ENCODE measurements around the gene PRMT7.
A peak's percentile ranks its signal among the peaks of the same experiment; 100 is the strongest.

PRMT7 gene

DNA sequence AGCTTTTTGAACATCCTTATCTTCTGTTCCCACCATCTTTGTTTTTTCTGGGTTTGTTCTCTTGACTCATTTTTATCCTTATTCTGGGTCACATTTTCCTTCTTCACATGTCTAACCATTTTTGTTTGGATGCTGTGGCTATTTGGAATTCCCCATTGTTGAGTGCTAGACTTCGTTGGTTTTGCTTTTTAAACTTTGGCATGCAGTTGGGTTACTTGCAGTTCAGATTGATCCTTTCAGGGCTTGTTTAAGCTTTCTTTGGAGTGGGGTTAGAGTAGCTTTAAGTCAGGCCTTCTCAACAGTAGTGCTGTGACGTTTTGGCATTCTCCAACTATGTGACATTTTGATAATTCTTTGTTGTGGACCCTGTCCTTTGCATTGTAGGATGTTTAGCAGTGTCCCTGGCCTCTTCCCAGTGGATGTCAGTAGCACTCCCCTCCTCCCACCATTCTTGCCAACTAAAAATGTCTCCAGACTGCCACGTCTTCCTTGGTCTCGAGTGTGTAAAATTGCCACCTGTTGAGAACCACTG, 21.1 kb downstream of the PRMT7 start:
- Histone ChIP-seq H3K9ac (ENCODE audit: low read length) (no peak overlapping the region), H3K4ac (ENCODE audit: low read depth, low read length) (no peak overlapping the region), H2BK120ac (ENCODE audit: low read depth, low read length) (no peak overlapping the region), H3K4me2 (ENCODE audit: low read length) (no peak overlapping the region), H3K27me3 (ENCODE audit: insufficient read depth, low read length, poor library complexity) (no peaks in the 10 kb centered on the region), H3K4me1 (ENCODE audit: control insufficient read depth, low read depth, low read length) (no peaks in the 10 kb centered on the region), H2AK5ac (ENCODE audit: low read length) (no peak overlapping the region), H4K8ac (ENCODE audit: low read depth, low read length) (no peak overlapping the region), H3K27ac (ENCODE audit: low read depth, low read length) (peak overlapping the region; percentile 33), H2BK15ac (replicated peaks; ENCODE audit: low read depth) (no peak overlapping the region), H2BK5ac (ENCODE audit: low read length) (no peak overlapping the region), H3K79me2 (ENCODE audit: control insufficient read depth, insufficient read depth, low read length) (no peaks in the 10 kb centered on the region), H3K4me3 (ENCODE audit: low read length) (no peak overlapping the region), H3K79me1 (ENCODE audit: low read length) (no peaks in the 10 kb centered on the region), H3K23ac (ENCODE audit: low read length) (no peak overlapping the region), H3K18ac (ENCODE audit: low read length) (no peak overlapping the region), H3K36me3 (ENCODE audit: control insufficient read depth, insufficient read depth, low read length) (no peaks in the 10 kb centered on the region), H4K5ac (ENCODE audit: low read length) (no peak overlapping the region), H3K56ac (ENCODE audit: low read length) (no peak overlapping the region)
- no CpG with 5 or more reads among the region's 4 CpGs for WGBS (ENCODE audit: extremely low coverage, insufficient coverage, low lambda C conversion rate)
- DNase-seq: no peak

DNA sequence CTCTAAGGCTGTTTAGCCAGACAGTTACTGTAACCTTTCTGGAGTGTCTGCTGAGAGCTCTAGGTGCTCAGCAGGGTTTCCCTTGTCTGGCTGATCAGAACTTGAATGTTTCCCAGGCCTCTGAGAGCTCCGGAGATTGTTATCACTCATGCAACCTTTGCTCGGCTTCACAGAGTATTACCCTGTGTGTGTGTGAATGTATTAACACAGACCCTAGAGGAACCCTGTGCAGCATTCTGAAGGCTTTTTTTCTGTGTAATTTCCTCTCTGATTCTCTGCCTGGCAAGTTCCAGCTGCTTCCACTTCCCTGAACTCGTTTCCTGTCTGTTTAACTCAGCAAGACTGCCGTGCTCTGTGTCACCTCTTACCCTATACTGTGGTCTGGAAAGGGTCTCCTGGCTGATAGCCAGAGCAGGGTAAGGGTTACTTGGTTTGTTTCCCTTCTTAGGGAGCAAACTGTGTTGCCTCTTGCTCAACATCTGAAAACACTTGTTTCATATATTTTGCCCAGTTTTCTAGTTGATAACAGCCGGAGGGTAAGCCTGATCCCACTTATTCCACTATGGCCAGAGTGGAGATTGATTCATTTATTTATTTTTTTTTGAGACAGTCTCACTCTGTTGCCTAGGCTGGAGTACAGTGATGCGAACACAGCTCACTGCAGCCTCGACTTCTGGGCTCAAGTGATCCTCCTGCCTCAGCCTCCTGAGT, 21.7 kb downstream of the PRMT7 start:
- no peak overlapping the region for H2BK120ac ChIP-seq (ENCODE audit: low read depth, low read length)
- H2BK5ac ChIP-seq (ENCODE audit: low read length): no peak overlapping the region
- no peak overlapping the region for H4K8ac ChIP-seq (ENCODE audit: low read depth, low read length)
- no peaks in the 10 kb centered on the region for H3K79me1 ChIP-seq (ENCODE audit: low read length)
- no peak overlapping the region for H3K4me3 ChIP-seq (ENCODE audit: low read length)
- H3K9ac ChIP-seq (ENCODE audit: low read length): no peak overlapping the region
- H3K4ac ChIP-seq (ENCODE audit: low read depth, low read length): no peak overlapping the region
- H2BK15ac ChIP-seq (replicated peaks; ENCODE audit: low read depth): no peak overlapping the region
- H3K79me2 ChIP-seq (ENCODE audit: control insufficient read depth, insufficient read depth, low read length): no peaks in the 10 kb centered on the region
- H3K36me3 ChIP-seq (ENCODE audit: control insufficient read depth, insufficient read depth, low read length): no peaks in the 10 kb centered on the region
- H2AK5ac ChIP-seq (ENCODE audit: low read length): no peak overlapping the region
- H3K27me3 ChIP-seq (ENCODE audit: insufficient read depth, low read length, poor library complexity): no peaks in the 10 kb centered on the region
- no peaks in the 10 kb centered on the region for H3K4me1 ChIP-seq (ENCODE audit: control insufficient read depth, low read depth, low read length)
- WGBS (ENCODE audit: extremely low coverage, insufficient coverage, low lambda C conversion rate): no CpG with 5 or more reads among the region's 7 CpGs
- H3K27ac ChIP-seq (ENCODE audit: low read depth, low read length): peak overlapping the region; percentile 33
- no peak overlapping the region for H4K5ac ChIP-seq (ENCODE audit: low read length)
- peak; percentile 43 for DNase-seq
- H3K23ac ChIP-seq (ENCODE audit: low read length): no peak overlapping the region
- H3K56ac ChIP-seq (ENCODE audit: low read length): no peak overlapping the region
- H3K4me2 ChIP-seq (ENCODE audit: low read length): no peak overlapping the region
- H3K18ac ChIP-seq (ENCODE audit: low read length): no peak overlapping the region

DNA sequence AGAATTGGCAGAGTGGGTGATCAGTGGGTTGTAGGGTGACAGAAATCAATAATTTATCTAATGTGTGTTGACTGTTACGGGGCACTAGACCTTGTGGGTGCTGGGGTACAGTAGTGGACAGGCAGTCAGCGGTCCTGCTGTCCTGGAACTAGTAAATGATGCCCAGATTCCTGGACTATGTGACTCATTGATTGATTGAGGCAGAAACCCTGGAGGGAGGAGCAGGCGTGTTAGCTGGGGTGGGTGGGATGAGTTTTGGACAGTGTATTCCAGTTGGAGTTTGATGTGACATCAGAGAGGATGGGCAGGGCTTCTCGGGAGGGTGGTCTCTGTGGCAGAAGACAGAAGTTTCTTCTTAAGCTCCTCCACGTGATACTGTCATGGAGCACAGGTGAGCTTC, 24.4 kb downstream of the PRMT7 start:
- Histone ChIP-seq H3K23ac (ENCODE audit: low read length) (no peak overlapping the region), H2BK5ac (ENCODE audit: low read length) (no peak overlapping the region), H3K79me1 (ENCODE audit: low read length) (no peaks in the 10 kb centered on the region), H3K4me1 (ENCODE audit: control insufficient read depth, low read depth, low read length) (no peaks in the 10 kb centered on the region), H3K27ac (ENCODE audit: low read depth, low read length) (no peak overlapping the region), H3K27me3 (ENCODE audit: insufficient read depth, low read length, poor library complexity) (no peaks in the 10 kb centered on the region), H3K79me2 (ENCODE audit: control insufficient read depth, insufficient read depth, low read length) (no peaks in the 10 kb centered on the region), H2BK120ac (ENCODE audit: low read depth, low read length) (no peak overlapping the region), H3K9ac (ENCODE audit: low read length) (no peak overlapping the region), H3K4ac (ENCODE audit: low read depth, low read length) (no peak overlapping the region), H2AK5ac (ENCODE audit: low read length) (no peak overlapping the region), H3K36me3 (ENCODE audit: control insufficient read depth, insufficient read depth, low read length) (peaks cover 5% of the 10 kb centered on the region), H3K56ac (ENCODE audit: low read length) (no peak overlapping the region), H3K4me2 (ENCODE audit: low read length) (no peak overlapping the region), H4K5ac (ENCODE audit: low read length) (no peak overlapping the region), H3K4me3 (ENCODE audit: low read length) (no peak overlapping the region), H2BK15ac (replicated peaks; ENCODE audit: low read depth) (no peak overlapping the region), H3K18ac (ENCODE audit: low read length) (no peak overlapping the region), H4K8ac (ENCODE audit: low read depth, low read length) (no peak overlapping the region)
- no peak for DNase-seq
- no CpG with 5 or more reads among the region's 5 CpGs for WGBS (ENCODE audit: extremely low coverage, insufficient coverage, low lambda C conversion rate)

DNA sequence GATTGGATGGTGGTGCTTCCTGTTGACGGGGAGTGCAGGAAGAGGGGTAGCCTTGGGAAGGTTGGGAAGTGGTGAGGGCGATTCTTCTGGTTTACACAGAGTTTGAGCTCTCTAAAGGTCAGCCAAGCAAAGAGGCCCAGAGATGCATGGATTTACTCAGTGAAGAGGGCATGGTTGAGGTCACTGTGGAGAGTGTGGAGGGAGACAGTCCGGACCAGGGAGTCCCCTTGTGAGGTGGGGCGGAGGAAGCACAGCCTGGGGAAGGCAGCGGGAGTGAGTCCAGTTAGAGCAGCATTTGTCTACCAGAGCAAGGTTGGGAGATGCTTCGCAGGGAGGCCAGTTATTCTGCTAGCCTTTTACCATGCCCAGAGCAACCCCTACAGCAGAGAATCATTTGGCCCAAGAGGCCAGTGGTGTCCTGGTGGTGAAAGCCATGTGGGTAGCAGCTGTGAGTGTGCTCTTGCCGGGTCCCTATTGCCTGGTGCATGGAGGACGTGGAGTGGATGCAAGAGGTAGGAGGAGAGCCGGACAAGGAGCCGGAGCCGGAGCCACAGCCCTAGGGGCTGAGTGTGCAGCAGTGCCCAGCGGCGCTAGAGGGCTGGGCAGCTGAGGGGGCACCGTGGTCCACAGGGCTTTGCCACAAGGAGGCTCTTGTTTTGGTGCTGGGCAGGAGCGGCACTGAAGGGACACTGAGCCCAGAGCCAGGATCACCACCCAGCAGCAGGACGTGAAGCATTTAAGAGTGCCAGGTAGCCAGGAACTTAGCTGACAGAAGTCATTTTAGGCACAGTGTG, 27.7 kb downstream of the PRMT7 start:
- Histone ChIP-seq H4K5ac (ENCODE audit: low read length) (no peak overlapping the region), H3K4me2 (ENCODE audit: low read length) (no peak overlapping the region), H2BK5ac (ENCODE audit: low read length) (no peak overlapping the region), H2AK5ac (ENCODE audit: low read length) (no peak overlapping the region), H3K9ac (ENCODE audit: low read length) (no peak overlapping the region), H3K36me3 (ENCODE audit: control insufficient read depth, insufficient read depth, low read length) (peaks cover 10% of the 10 kb centered on the region), H3K79me2 (ENCODE audit: control insufficient read depth, insufficient read depth, low read length) (no peaks in the 10 kb centered on the region), H3K27me3 (ENCODE audit: insufficient read depth, low read length, poor library complexity) (no peaks in the 10 kb centered on the region), H3K56ac (ENCODE audit: low read length) (no peak overlapping the region), H4K8ac (ENCODE audit: low read depth, low read length) (no peak overlapping the region), H3K18ac (ENCODE audit: low read length) (no peak overlapping the region), H3K27ac (ENCODE audit: low read depth, low read length) (no peak overlapping the region), H3K4ac (ENCODE audit: low read depth, low read length) (no peak overlapping the region), H3K23ac (ENCODE audit: low read length) (no peak overlapping the region), H2BK120ac (ENCODE audit: low read depth, low read length) (no peak overlapping the region), H3K4me3 (ENCODE audit: low read length) (no peak overlapping the region), H3K79me1 (ENCODE audit: low read length) (no peaks in the 10 kb centered on the region), H2BK15ac (replicated peaks; ENCODE audit: low read depth) (no peak overlapping the region), H3K4me1 (ENCODE audit: control insufficient read depth, low read depth, low read length) (no peaks in the 10 kb centered on the region)
- no peak for DNase-seq
- no CpG with 5 or more reads among the region's 16 CpGs for WGBS (ENCODE audit: extremely low coverage, insufficient coverage, low lambda C conversion rate)

DNA sequence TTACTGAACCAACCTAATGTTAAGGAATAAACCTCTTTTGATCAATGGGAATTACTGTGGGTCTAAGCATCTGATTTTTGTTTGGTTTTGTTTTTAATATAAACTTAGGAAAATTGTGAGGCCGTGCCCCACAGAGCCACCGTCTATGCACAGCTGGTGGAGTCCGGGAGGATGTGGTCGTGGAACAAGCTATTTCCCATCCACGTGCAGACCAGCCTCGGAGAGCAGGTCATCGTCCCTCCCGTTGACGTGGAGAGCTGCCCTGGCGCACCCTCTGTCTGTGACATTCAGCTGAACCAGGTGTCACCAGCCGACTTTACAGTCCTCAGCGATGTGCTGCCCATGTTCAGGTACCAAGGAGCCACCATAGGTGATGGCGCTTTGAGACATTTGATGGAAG, 28.4 kb downstream of the PRMT7 start:
- no peak overlapping the region for H2BK15ac ChIP-seq (replicated peaks; ENCODE audit: low read depth)
- H2BK120ac ChIP-seq (ENCODE audit: low read depth, low read length): no peak overlapping the region
- no peak for DNase-seq
- no peak overlapping the region for H3K4me3 ChIP-seq (ENCODE audit: low read length)
- H3K9ac ChIP-seq (ENCODE audit: low read length): no peak overlapping the region
- H3K36me3 ChIP-seq (ENCODE audit: control insufficient read depth, insufficient read depth, low read length): peaks cover 10% of the 10 kb centered on the region
- H3K79me2 ChIP-seq (ENCODE audit: control insufficient read depth, insufficient read depth, low read length): no peaks in the 10 kb centered on the region
- no peaks in the 10 kb centered on the region for H3K4me1 ChIP-seq (ENCODE audit: control insufficient read depth, low read depth, low read length)
- H4K8ac ChIP-seq (ENCODE audit: low read depth, low read length): no peak overlapping the region
- H3K18ac ChIP-seq (ENCODE audit: low read length): no peak overlapping the region
- H3K27ac ChIP-seq (ENCODE audit: low read depth, low read length): no peak overlapping the region
- H3K27me3 ChIP-seq (ENCODE audit: insufficient read depth, low read length, poor library complexity): no peaks in the 10 kb centered on the region
- no peak overlapping the region for H3K56ac ChIP-seq (ENCODE audit: low read length)
- H2AK5ac ChIP-seq (ENCODE audit: low read length): no peak overlapping the region
- H2BK5ac ChIP-seq (ENCODE audit: low read length): no peak overlapping the region
- no peaks in the 10 kb centered on the region for H3K79me1 ChIP-seq (ENCODE audit: low read length)
- H3K4ac ChIP-seq (ENCODE audit: low read depth, low read length): no peak overlapping the region
- no peak overlapping the region for H4K5ac ChIP-seq (ENCODE audit: low read length)
- H3K23ac ChIP-seq (ENCODE audit: low read length): no peak overlapping the region
- no CpG with 5 or more reads among the region's 13 CpGs for WGBS (ENCODE audit: extremely low coverage, insufficient coverage, low lambda C conversion rate)
- H3K4me2 ChIP-seq (ENCODE audit: low read length): no peak overlapping the region

All from mesendoderm (in vitro differentiated cells).